SU-DHL-6 (cell line): ENCODE results near the gene AHSA1.

Experiments used
- H2AFZ ChIP-seq: fragments of 200-600 bp; sonication (generic); 2 replicates; pipeline ENCODE4 v1.6.1; 2014; ENCODE audit warnings: low read depth, mild to moderate bottlenecking, moderate library complexity, mixed read lengths, antibody characterized with exemption, low read length; ENCODE audit not compliant: severe bottlenecking
- H3F3A ChIP-seq: fragments of 200-600 bp; shearing (Covaris generic); 2 replicates; pipeline ENCODE4 v1.6.0; 2016; ENCODE audit warnings: antibody characterized with exemption, mild to moderate bottlenecking; ENCODE audit not compliant: insufficient read depth
- H3K27ac ChIP-seq: fragments of 200-600 bp; sonication (generic); 2 replicates; pipeline ENCODE4 v1.5.1; 2016; ENCODE audit warnings: low read depth, mild to moderate bottlenecking, low read length, moderate library complexity, mixed read lengths
- H3K27me3 ChIP-seq: fragments of 200-600 bp; sonication (generic), shearing (Covaris generic); 2 replicates; pipeline ENCODE4 v1.6.0; 2014; ENCODE audit warnings: mild to moderate bottlenecking, low read length
- H3K36me3 ChIP-seq: fragments of 200-600 bp; sonication (generic); 2 replicates; pipeline ENCODE4 v1.6.1; 2014; ENCODE audit warnings: mild to moderate bottlenecking, low read length, mixed read lengths
- H3K4me2 ChIP-seq: fragments of 300-600, 200-600 bp; shearing (Covaris generic), sonication (generic); 2 replicates; pipeline ENCODE4 v1.6.0; 2014; ENCODE audit warnings: low read length, low read depth, mild to moderate bottlenecking; ENCODE audit not compliant: poor library complexity, severe bottlenecking
- H3K4me3 ChIP-seq: fragments of 200-600 bp; sonication (generic); 2 replicates; pipeline ENCODE4 v1.5.1; 2014; ENCODE audit warnings: antibody characterized with exemption, low read length, mild to moderate bottlenecking, mixed read lengths; ENCODE audit not compliant: insufficient read depth, poor library complexity, severe bottlenecking
- H3K79me2 ChIP-seq: fragments of 200-600 bp; sonication (generic); 2 replicates; pipeline ENCODE4 v1.6.1; 2014; ENCODE audit warnings: mild to moderate bottlenecking, low read length, moderate library complexity; ENCODE audit not compliant: insufficient read depth
- H3K9ac ChIP-seq: fragments of 200-600 bp; sonication (generic); 2 replicates; pipeline ENCODE4 v1.7.0; 2014; ENCODE audit warnings: mild to moderate bottlenecking, low read length
- H3K9me2 ChIP-seq: fragments of 200-600 bp; sonication (generic); replicated peaks from 2 replicates; pipeline ENCODE4 v1.6.1; 2014; ENCODE audit warnings: low read length; ENCODE audit not compliant: insufficient read depth
- H3K9me3 ChIP-seq: fragments of 200-600 bp; sonication (generic); 2 replicates; pipeline ENCODE4 v1.6.1; 2014; ENCODE audit warnings: low read length, mixed read lengths; ENCODE audit not compliant: insufficient read depth
- H4K20me1 ChIP-seq: fragments of 200-600 bp; sonication (generic); 2 replicates; pipeline ENCODE4 v1.6.1; 2014; ENCODE audit warnings: low read depth, mild to moderate bottlenecking, antibody characterized with exemption, low read length, moderate library complexity, mixed read lengths
- CTCF ChIP-seq: fragments of 200-600 bp; sonication (generic); IDR thresholded peaks from one replicate; pipeline ENCODE4 v1.5.1; 2017; ENCODE audit warnings: antibody characterized with exemption, mild to moderate bottlenecking, low read length, moderate library complexity; ENCODE audit not compliant: insufficient read depth, poor library complexity, severe bottlenecking
- EZH2phosphoT487 ChIP-seq: fragments of 200-600 bp; sonication (generic), shearing (Covaris generic); conservative IDR thresholded peaks from 2 replicates; pipeline ENCODE4 v1.6.1; 2018; ENCODE audit warnings: mild to moderate bottlenecking, antibody characterized with exemption, low read length, moderate library complexity, mixed read lengths

AHSA1 gene

GRCh38 chr14:77436042-77436441, 21.9 kb upstream of the AHSA1 start:
- TF ChIP-seq EZH2phosphoT487 = no peak
- no peak for TF ChIP-seq CTCF
- Histone ChIP-seq H3K9me2 (no peaks in the 10 kb centered on the region), H3K4me3 (no peak overlapping the region), H3K9me3 (no peaks in the 10 kb centered on the region), H2AFZ (no peak overlapping the region), H3K36me3 (peaks cover 16% of the 10 kb centered on the region), H3K9ac (no peak overlapping the region), H3F3A (no peaks in the 10 kb centered on the region), H3K27ac (no peak overlapping the region), H3K27me3 (no peaks in the 10 kb centered on the region), H3K79me2 (no peaks in the 10 kb centered on the region), H4K20me1 (no peaks in the 10 kb centered on the region), H3K4me2 (no peak overlapping the region)

- Histone ChIP-seq H4K20me1 (no peaks in the 10 kb centered on the region), H3K9me2 (no peaks in the 10 kb centered on the region), H3K9me3 (no peaks in the 10 kb centered on the region), H3K27me3 (no peaks in the 10 kb centered on the region), H3F3A (no peaks in the 10 kb centered on the region), H2AFZ (no peak overlapping the region), H3K4me2 (no peak overlapping the region), H3K36me3 (no peaks in the 10 kb centered on the region; the same call in 1 of the 2 replicates), H3K27ac (no peak overlapping the region), H3K79me2 (no peaks in the 10 kb centered on the region), H3K4me3 (no peak overlapping the region), H3K9ac (no peak overlapping the region)
- TF ChIP-seq CTCF (no peak), EZH2phosphoT487 (no peak)
Measured at GRCh38 chr14:77438596-77438995, 19.3 kb upstream of the AHSA1 start.

GRCh38 chr14:77439861-77440260, 18.0 kb upstream of the AHSA1 start:
- H3K9me3 ChIP-seq = no peaks in the 10 kb centered on the region
- H3K4me3 ChIP-seq = no peak overlapping the region
- H3K27ac ChIP-seq = no peak overlapping the region
- H3K27me3 ChIP-seq = no peaks in the 10 kb centered on the region
- no peaks in the 10 kb centered on the region for H4K20me1 ChIP-seq
- no peaks in the 10 kb centered on the region for H3K9me2 ChIP-seq
- no peak overlapping the region for H3K9ac ChIP-seq
- H3K79me2 ChIP-seq = no peaks in the 10 kb centered on the region
- H3F3A ChIP-seq = no peaks in the 10 kb centered on the region
- no peak overlapping the region for H3K4me2 ChIP-seq
- TF ChIP-seq EZH2phosphoT487 (no peak), CTCF (no peak)
- no peak overlapping the region for H2AFZ ChIP-seq
- H3K36me3 ChIP-seq = no peaks in the 10 kb centered on the region; the same call in 1 of the 2 replicates

- no peaks in the 10 kb centered on the region for H4K20me1 ChIP-seq
- H3K9me3 ChIP-seq = no peaks in the 10 kb centered on the region
- no peak overlapping the region for H3K4me2 ChIP-seq
- no peaks in the 10 kb centered on the region for H3K79me2 ChIP-seq
- H3K27ac ChIP-seq = no peak overlapping the region
- no peak overlapping the region for H3K9ac ChIP-seq
- no peaks in the 10 kb centered on the region for H3F3A ChIP-seq
- H2AFZ ChIP-seq = no peak overlapping the region
- H3K27me3 ChIP-seq = no peaks in the 10 kb centered on the region
- no peak for TF ChIP-seq EZH2phosphoT487
- no peak for TF ChIP-seq CTCF
- H3K36me3 ChIP-seq = no peaks in the 10 kb centered on the region
- H3K4me3 ChIP-seq = no peak overlapping the region
- no peaks in the 10 kb centered on the region for H3K9me2 ChIP-seq
Measured at GRCh38 chr14:77442196-77442595, 15.7 kb upstream of the AHSA1 start.
